CD14-positive monocyte (primary cell): Measurements from ENCODE around the gene KIR3DL1. TPM values are rescaled to one million over a fixed set of nuclear protein-coding genes. Genes with fewer than 3 reads are reported as not detected.

Source experiments
- DNase-seq, 3 donors: peaks; one replicate each; pipeline ENCODE4 v3.0.0-alpha.2; 2011 to 2022
- H2AFZ ChIP-seq: 2 replicates; pipeline ENCODE4 v1.6.0; 2012; ENCODE audit warnings: mild to moderate bottlenecking, low read depth, low read length, inconsistent platforms; ENCODE audit not compliant: insufficient read depth, poor library complexity, severe bottlenecking
- H3K27ac ChIP-seq, 2 donors: 1 replicate in 1 of 2; 2 replicates in 1 of 2; pipeline ENCODE4 v1.5.1; 2012 to 2013; ENCODE audit warnings: low read length in 2 of 2, control low read depth in 1 of 2, inconsistent platforms in 1 of 2, low read depth in 1 of 2, mild to moderate bottlenecking in 1 of 2
- H3K27me3 ChIP-seq, 2 donors: one replicate each; pipeline versions ENCODE4 v1.6.0 to v1.6.1; 2011 to 2013; ENCODE audit warnings: low read length in 2 of 2; ENCODE audit not compliant: control insufficient read depth in 2 of 2, insufficient read depth in 2 of 2
- H3K36me3 ChIP-seq, 2 donors: replicated peaks in 1 of 2; 1 replicate in 1 of 2; 2 replicates in 1 of 2; pipeline versions ENCODE4 v1.5.1 to v1.6.1; 2012 to 2013; ENCODE audit warnings: low read length in 2 of 2, control low read depth in 1 of 2, inconsistent platforms in 1 of 2, mild to moderate bottlenecking in 1 of 2; ENCODE audit not compliant: insufficient read depth in 2 of 2, control insufficient read depth in 1 of 2
- H3K4me1 ChIP-seq, 2 donors: 1 replicate in 1 of 2; 2 replicates in 1 of 2; pipeline versions ENCODE4 v1.5.1 to v1.6.1; 2012 to 2013; ENCODE audit warnings: low read length in 2 of 2, control low read depth in 1 of 2, inconsistent platforms in 1 of 2, mild to moderate bottlenecking in 1 of 2, moderate library complexity in 1 of 2; ENCODE audit not compliant: insufficient read depth in 2 of 2, control insufficient read depth in 1 of 2
- H3K4me2 ChIP-seq: replicated peaks from 2 replicates; pipeline ENCODE3; 2012; ENCODE audit warnings: low read length, moderate library complexity, mild to moderate bottlenecking; ENCODE audit not compliant: poor library complexity, severe bottlenecking; ENCODE audit errors: extremely low read depth
- H3K4me3 ChIP-seq, 3 experiments: fragments of 200-600 bp in 1 of 3; sonication (generic) in 1 of 3; replicated peaks in 1 of 3; 1 replicate in 2 of 3; 2 replicates in 1 of 3; pipeline ENCODE4 v1.5.1; 2011 to 2013; ENCODE audit warnings: low read length in 3 of 3, mild to moderate bottlenecking in 3 of 3, control low read depth in 2 of 3, low read depth in 2 of 3, inconsistent platforms in 1 of 3, moderate library complexity in 1 of 3
- H3K79me2 ChIP-seq: 2 replicates; pipeline ENCODE4 v1.6.0; 2012; ENCODE audit warnings: mild to moderate bottlenecking, control low read depth, inconsistent platforms, low read length, moderate library complexity; ENCODE audit not compliant: insufficient read depth
- H3K9ac ChIP-seq: 2 replicates; pipeline ENCODE4 v1.6.0; 2017; ENCODE audit warnings: low read length, mild to moderate bottlenecking; ENCODE audit not compliant: insufficient read depth, poor library complexity, severe bottlenecking
- H3K9me3 ChIP-seq, 2 donors: replicated peaks in 1 of 2; 1 replicate in 1 of 2; 2 replicates in 1 of 2; pipeline versions ENCODE4 v1.5.1 to v1.6.1; 2012 to 2013; ENCODE audit warnings: low read length in 2 of 2, control low read depth in 1 of 2; ENCODE audit not compliant: control insufficient read depth in 1 of 2, insufficient read depth in 1 of 2
- H4K20me1 ChIP-seq: 2 replicates; pipeline ENCODE4 v1.6.0; 2012; ENCODE audit warnings: mild to moderate bottlenecking, low read length, control low read depth, moderate library complexity; ENCODE audit not compliant: insufficient read depth
- H3K27ac Mint-ChIP-seq, 7 donors: one replicate each; pipeline ENCODE4 v1.8.0; 2020; ENCODE audit warnings: mild to moderate bottlenecking in 7 of 7, mixed read lengths in 7 of 7, moderate library complexity in 6 of 7, inconsistent platforms in 2 of 7
- H3K27me3 Mint-ChIP-seq, 3 donors: one replicate each; pipeline ENCODE4 v1.8.0; 2021 to 2022; ENCODE audit warnings: low read depth in 3 of 3, mild to moderate bottlenecking in 3 of 3, mixed read lengths in 3 of 3, moderate library complexity in 3 of 3, inconsistent platforms in 1 of 3
- H3K36me3 Mint-ChIP-seq, 2 donors: one replicate each; pipeline ENCODE4 v1.8.0; 2020; ENCODE audit warnings: mixed read lengths in 2 of 2, inconsistent platforms in 1 of 2, mild to moderate bottlenecking in 1 of 2
- H3K4me1 Mint-ChIP-seq: one replicate; pipeline ENCODE4 v1.8.0; 2020; ENCODE audit warnings: mild to moderate bottlenecking, mixed read lengths
- H3K4me3 Mint-ChIP-seq, 2 donors: one replicate each; pipeline ENCODE4 v1.8.0; 2020; ENCODE audit warnings: mild to moderate bottlenecking in 2 of 2, mixed read lengths in 2 of 2, moderate library complexity in 1 of 2
- H3K9me3 Mint-ChIP-seq, 7 donors: one replicate each; pipeline ENCODE4 v1.8.0; 2020 to 2022; ENCODE audit warnings: mixed read lengths in 7 of 7, mild to moderate bottlenecking in 6 of 7, moderate library complexity in 6 of 7, inconsistent platforms in 2 of 7
- WGBS: methylation state at CpG from one replicate; pipeline ENCODE4 v1.1.5; 2013; ENCODE audit warnings: missing lambda C conversion rate; ENCODE audit not compliant: insufficient coverage; 5-methylcytosine and 5-hydroxymethylcytosine counted together
- intact Hi-C, 2 donors: fragments of 100-400 bp; cut with micrococcal nuclease; formaldehyde crosslinking; loops; one replicate each; pipeline versions ENCODE4 v1.15.0 to v1.15.1; 2023
- polyA plus RNA-seq, 3 donors: library from polyadenylated mRNA; depleted of rRNA in 1 of 3; unstranded in 2 of 3; stranded (reverse) in 1 of 3; fragments of 300-500 nt in 2 of 3; fragments of >200 nt in 1 of 3; fragmentation: Illumina TruSeq in 2 of 3; gene quantifications; 1 replicate in 2 of 3; 2 replicates in 1 of 3; pipeline ENCODE4 v1.2.3, GENCODE V29; 2012 to 2021
- TF ChIP-seq, protein P1 (sequence below): fragments of 200-600 bp; IDR thresholded peaks from one replicate; pipeline ENCODE4 v1.8.0; 2022; ENCODE audit warnings: antibody characterized with exemption, mild to moderate bottlenecking

The KIR3DL1 gene
- polyA plus RNA-seq, 3 donors = 0.15 TPM; not detected in 2

DNA sequence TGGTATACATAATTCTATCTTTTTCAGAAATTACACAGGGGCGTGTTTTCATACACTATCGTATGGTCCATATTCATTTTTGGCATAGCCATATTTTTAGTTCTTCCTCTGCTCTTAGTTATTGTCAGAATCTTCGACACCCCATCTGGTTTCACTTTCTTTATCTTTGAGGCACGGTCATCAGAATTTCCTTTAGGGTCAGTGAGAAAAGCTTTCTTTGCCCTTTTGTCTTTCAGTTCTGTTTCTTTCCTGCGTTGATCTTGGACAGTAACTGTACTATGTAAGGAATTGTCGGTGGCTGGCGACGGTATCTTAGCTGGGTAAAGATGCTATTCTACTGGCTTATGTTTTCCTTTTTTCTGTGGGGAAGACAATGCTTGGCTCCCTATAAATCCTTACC, 23.5 kb upstream of the KIR3DL1 start:
- 0% methylated on average over 4 of the region's 8 CpGs for WGBS
- H3K4me3 ChIP-seq = peak overlapping the region; percentile 44 to 73 (median 71)
- no peaks in the 10 kb centered on the region for H4K20me1 ChIP-seq
- peak overlapping the region; percentile 68 for H3K4me2 ChIP-seq
- no peaks in the 10 kb centered on the region for H3K27me3 ChIP-seq
- H3K9me3 ChIP-seq = no peaks in the 10 kb centered on the region
- intact Hi-C loops = loop anchor here in 1 of 2 donors (10.0 kb wide), 1 partner anchor 82 kb away; the partner anchor contains the start of gene FCAR
- peak; percentile 35 to 69 (median 69) for DNase-seq
- peaks cover 0 to 3% (median 1%) of the 10 kb centered on the region in 3 donors for H3K27me3 Mint-ChIP-seq
- H3K36me3 ChIP-seq = no peaks in the 10 kb centered on the region
- peaks cover 24% of the 10 kb centered on the region for H3K4me1 Mint-ChIP-seq
- peak overlapping the region in 1 of 2 donors; percentile 81 for H3K27ac ChIP-seq
- peak overlapping the region; percentile 64 for H2AFZ ChIP-seq
- H3K4me1 ChIP-seq = peaks cover 30 to 32% of the 10 kb centered on the region in 2 donors
- H3K9me3 Mint-ChIP-seq = peaks cover 0 to 5% (median 0%) of the 10 kb centered on the region in 7 donors
- H3K4me3 Mint-ChIP-seq = peak overlapping the region; percentile 71 to 86
- H3K9ac ChIP-seq = peak overlapping the region; percentile 57
- peak overlapping the region; percentile 79 to 94 (median 87) for H3K27ac Mint-ChIP-seq
- TF ChIP-seq, protein P1, sequence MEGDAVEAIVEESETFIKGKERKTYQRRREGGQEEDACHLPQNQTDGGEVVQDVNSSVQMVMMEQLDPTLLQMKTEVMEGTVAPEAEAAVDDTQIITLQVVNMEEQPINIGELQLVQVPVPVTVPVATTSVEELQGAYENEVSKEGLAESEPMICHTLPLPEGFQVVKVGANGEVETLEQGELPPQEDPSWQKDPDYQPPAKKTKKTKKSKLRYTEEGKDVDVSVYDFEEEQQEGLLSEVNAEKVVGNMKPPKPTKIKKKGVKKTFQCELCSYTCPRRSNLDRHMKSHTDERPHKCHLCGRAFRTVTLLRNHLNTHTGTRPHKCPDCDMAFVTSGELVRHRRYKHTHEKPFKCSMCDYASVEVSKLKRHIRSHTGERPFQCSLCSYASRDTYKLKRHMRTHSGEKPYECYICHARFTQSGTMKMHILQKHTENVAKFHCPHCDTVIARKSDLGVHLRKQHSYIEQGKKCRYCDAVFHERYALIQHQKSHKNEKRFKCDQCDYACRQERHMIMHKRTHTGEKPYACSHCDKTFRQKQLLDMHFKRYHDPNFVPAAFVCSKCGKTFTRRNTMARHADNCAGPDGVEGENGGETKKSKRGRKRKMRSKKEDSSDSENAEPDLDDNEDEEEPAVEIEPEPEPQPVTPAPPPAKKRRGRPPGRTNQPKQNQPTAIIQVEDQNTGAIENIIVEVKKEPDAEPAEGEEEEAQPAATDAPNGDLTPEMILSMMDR = no peak
- H3K36me3 Mint-ChIP-seq = peaks cover 0 to 4% of the 10 kb centered on the region in 2 donors
- H3K79me2 ChIP-seq = no peaks in the 10 kb centered on the region

DNA sequence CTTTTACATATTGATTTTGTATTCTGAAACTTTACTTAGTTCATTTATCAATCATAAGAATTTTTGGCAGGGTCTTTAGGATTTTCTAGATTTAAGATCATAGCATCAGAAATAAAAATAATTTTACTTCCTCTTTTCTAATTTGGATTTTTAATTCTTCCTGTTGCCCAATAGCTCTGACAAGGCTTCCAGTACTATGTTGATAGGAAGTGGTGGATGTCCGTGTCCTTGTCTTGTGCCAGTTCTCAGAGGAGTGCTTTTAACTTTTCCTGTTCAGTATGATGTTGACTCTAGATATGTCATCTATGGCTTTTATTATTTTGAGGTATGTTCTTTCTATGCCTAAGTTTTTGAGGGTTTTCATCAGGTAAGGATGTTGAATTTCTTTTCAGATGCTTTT, 20.5 kb upstream of the KIR3DL1 start:
- H3K4me3 Mint-ChIP-seq = peak overlapping the region in 1 of 2 donors; percentile 50
- Histone ChIP-seq H3K9ac (no peak overlapping the region), H3K4me1 (peaks cover 19 to 23% of the 10 kb centered on the region in 2 donors), H2AFZ (no peak overlapping the region), H4K20me1 (no peaks in the 10 kb centered on the region), H3K27ac (peak overlapping the region in 1 of 2 donors; percentile 83), H3K36me3 (no peaks in the 10 kb centered on the region), H3K4me2 (peak overlapping the region; percentile 44), H3K4me3 (peak overlapping the region in 1 of 3 experiments; percentile 22), H3K9me3 (no peaks in the 10 kb centered on the region), H3K79me2 (no peaks in the 10 kb centered on the region), H3K27me3 (no peaks in the 10 kb centered on the region)
- TF ChIP-seq, protein P1 = no peak
- peak overlapping the region in 6 of 7 donors; percentile 91 to 95 (median 92) for H3K27ac Mint-ChIP-seq
- peaks cover 0 to 3% (median 0%) of the 10 kb centered on the region in 7 donors for H3K9me3 Mint-ChIP-seq
- peaks cover 0 to 4% (median 4%) of the 10 kb centered on the region in 3 donors for H3K27me3 Mint-ChIP-seq
- WGBS = 0% methylated on average over 1 of the region's 1 CpG
- peaks cover 11% of the 10 kb centered on the region for H3K4me1 Mint-ChIP-seq
- peaks cover 0 to 1% of the 10 kb centered on the region in 2 donors for H3K36me3 Mint-ChIP-seq
- peak; percentile 71 to 88 (median 86) for DNase-seq
- intact Hi-C loops = loop anchor here in 1 of 2 donors (10.0 kb wide), 1 partner anchor 79 kb away; the partner anchor contains the start of gene FCAR
